Muscle of back (tissue), 11 donors: Measurements from ENCODE around the gene PTDSS2. TPM values are rescaled to one million over a fixed set of nuclear protein-coding genes. Genes with fewer than 3 reads are reported as not detected.

Source experiments
- DNase-seq, 3 donors: peaks; one replicate each; pipeline versions ENCODE4 v3.0.0 to v3.0.0-alpha.2; 2013
- polyA plus RNA-seq, 10 donors: library from polyadenylated mRNA; unstranded; fragments of 120-200 nt; gene quantifications; one replicate each; pipeline ENCODE4 v1.2.1, GENCODE V29; 2013; ENCODE audit not compliant: insufficient read length in 10 of 10

The PTDSS2 gene
- polyA plus RNA-seq, 10 donors: 23.4 to 31.7 (median 28.1) TPM

- DNase-seq: peak; percentile 90 to 96 (median 93)
These were observed 2.0 kb upstream of the PTDSS2 start for GRCh38 chr11:447923-448731.

- DNase-seq: peak; percentile 48 to 85 (median 67)
These were observed 851 bp downstream of the PTDSS2 start for GRCh38 chr11:450809-451451.

GRCh38 chr11:451738-452137 lies 1.7 kb downstream of the PTDSS2 start:
- no peak for DNase-seq

GRCh38 chr11:452203-452744 lies 2.2 kb downstream of the PTDSS2 start:
- DNase-seq: no peak

GRCh38 chr11:452916-453527 lies 2.9 kb downstream of the PTDSS2 start:
- DNase-seq: no peak

- no peak for DNase-seq
These were observed 3.5 kb downstream of the PTDSS2 start for GRCh38 chr11:453564-453963.

GRCh38 chr11:454043-454442 lies 4.0 kb downstream of the PTDSS2 start:
- no peak for DNase-seq

GRCh38 chr11:454801-455565 lies 4.9 kb downstream of the PTDSS2 start:
- DNase-seq: no peak

- DNase-seq: no peak
These were observed 5.6 kb downstream of the PTDSS2 start for GRCh38 chr11:455566-456147.

GRCh38 chr11:456533-456932 lies 6.5 kb downstream of the PTDSS2 start:
- no peak for DNase-seq

GRCh38 chr11:457111-457760 lies 7.2 kb downstream of the PTDSS2 start:
- DNase-seq: no peak

- no peak for DNase-seq
These were observed 9.6 kb downstream of the PTDSS2 start for GRCh38 chr11:459511-460220.

- DNase-seq: no peak
These were observed 10.5 kb downstream of the PTDSS2 start for GRCh38 chr11:460331-461199.

GRCh38 chr11:461626-462025 lies 11.5 kb downstream of the PTDSS2 start:
- no peak for DNase-seq

GRCh38 chr11:462107-462890 lies 12.2 kb downstream of the PTDSS2 start:
- DNase-seq: no peak

GRCh38 chr11:464316-464715 lies 14.2 kb downstream of the PTDSS2 start:
- no peak for DNase-seq

GRCh38 chr11:465896-466530 lies 15.9 kb downstream of the PTDSS2 start:
- no peak for DNase-seq

- DNase-seq: no peak
These were observed 18.0 kb downstream of the PTDSS2 start for GRCh38 chr11:468036-468435.
